Panc1 (cell line): ENCODE results near the gene KCNJ1.

Experiments used
- CTCF ChIP-seq: fragments of 450-650 bp; IDR thresholded peaks from 2 replicates; pipeline ENCODE4 v1.5.1; 2017; ENCODE audit warnings: mild to moderate bottlenecking
- POLR2AphosphoS5 ChIP-seq: IDR thresholded peaks from 2 replicates; pipeline ENCODE4 v1.6.1; 2012; ENCODE audit warnings: mild to moderate bottlenecking, low read depth, low read length, moderate library complexity
- REST ChIP-seq, 2 experiments: IDR thresholded peaks; 2 replicates each; pipeline ENCODE4 v1.6.1; 2011 to 2012; ENCODE audit warnings: low read depth in 2 of 2, control low read depth in 1 of 2, low read length in 1 of 2, mild to moderate bottlenecking in 1 of 2, moderate library complexity in 1 of 2; ENCODE audit not compliant: insufficient read depth in 1 of 2

- TF ChIP-seq CTCF (no peak), POLR2AphosphoS5 (no peak), REST (IDR thresholded peaks at IDR 0.05; ENCODE audit: insufficient read depth in 1 of 2, low read depth in 2 of 2, low read length in 1 of 2) (no peak)
Measured at GRCh38 chr11:128803449-128804245, 63.4 kb downstream of the KCNJ1 start.
